PC-9 (cell line): ENCODE results near the gene SDK2. TPM values are rescaled to one million over a fixed set of nuclear protein-coding genes. Genes with fewer than 3 reads are reported as not detected.

Experiments used
- BruUV-seq: library from RNA; stranded (reverse); fragments of 400-500 nt; replicated peaks from 2 replicates; lab custom pipeline; 2021; lab: Mats Ljungman, UMichigan
- CTCF ChIA-PET: fragments of 300-600 bp; sonication (Branson Sonifier 250); formaldehyde crosslinking; loops from one replicate; lab custom pipeline; 2022; ENCODE audit warnings: antibody characterized with exemption; lab: Charles Lee
- POLR2A ChIA-PET: fragments of 300-600 bp; sonication (Branson Sonifier 250); formaldehyde crosslinking; loops from one replicate; lab custom pipeline; 2022; ENCODE audit warnings: antibody characterized with exemption; ENCODE audit not compliant: unreplicated experiment; lab: Charles Lee
- DNase-seq, 2 experiments: peaks; one replicate each; pipeline versions ENCODE4 v3.0.0 to v3.0.0-alpha.2; 2015 to 2022; ENCODE audit warnings: mixed read lengths in 1 of 2
- H2AFZ ChIP-seq: fragments of 200-600 bp; sonication (generic); 2 replicates; pipeline ENCODE4 v1.8.1; 2017; ENCODE audit warnings: antibody characterized with exemption
- H3F3A ChIP-seq: fragments of 200-600 bp; sonication (generic); 2 replicates; pipeline ENCODE4 v1.8.1; 2017; ENCODE audit warnings: antibody characterized with exemption, mild to moderate bottlenecking, low read depth; ENCODE audit not compliant: insufficient read depth
- H3K27ac ChIP-seq: fragments of 200-600 bp; sonication (generic); 2 replicates; pipeline ENCODE4 v1.6.1; 2016; ENCODE audit warnings: mixed run types
- H3K27me3 ChIP-seq: fragments of 200-600 bp; sonication (generic); 2 replicates; pipeline ENCODE4 v1.6.1; 2016; ENCODE audit warnings: low read depth, mixed run types; ENCODE audit not compliant: insufficient read depth
- H3K36me3 ChIP-seq: fragments of 200-600 bp; sonication (generic); 2 replicates; pipeline ENCODE4 v1.6.1; 2016; ENCODE audit warnings: low read depth, mixed run types
- H3K4me1 ChIP-seq: fragments of 200-600 bp; sonication (generic); replicated peaks from 2 replicates; pipeline ENCODE4 v1.6.1; 2016; ENCODE audit warnings: mixed run types; ENCODE audit not compliant: insufficient read depth
- H3K4me2 ChIP-seq: fragments of 200-600 bp; sonication (generic); 2 replicates; pipeline ENCODE4 v1.6.1; 2017; ENCODE audit warnings: mixed run types
- H3K4me3 ChIP-seq: fragments of 200-600 bp; sonication (generic); 2 replicates; pipeline ENCODE4 v1.6.1; 2016; ENCODE audit warnings: mixed run types
- H3K79me2 ChIP-seq: fragments of 200-600 bp; sonication (generic); 2 replicates; pipeline ENCODE4 v1.6.1; 2017; ENCODE audit warnings: low read depth, mixed run types
- H3K9me2 ChIP-seq: fragments of 200-600 bp; sonication (generic); 2 replicates; pipeline ENCODE4 v1.8.1; 2017; ENCODE audit warnings: mild to moderate bottlenecking; ENCODE audit not compliant: insufficient read depth
- H3K9me3 ChIP-seq: fragments of 200-600 bp; sonication (generic); 2 replicates; pipeline ENCODE4 v1.8.1; 2016; ENCODE audit warnings: low read depth; ENCODE audit not compliant: insufficient read depth
- H4K20me1 ChIP-seq: fragments of 200-600 bp; sonication (generic); 2 replicates; pipeline ENCODE4 v1.8.1; 2017; ENCODE audit not compliant: insufficient read depth
- EZH2 ChIP-seq: fragments of 200-600 bp; sonication (generic); IDR thresholded peaks from 2 replicates; pipeline ENCODE4 v1.8.0; 2017; ENCODE audit warnings: antibody characterized with exemption, low read depth
- intact Hi-C: fragments of 100-400 bp; cut with micrococcal nuclease; formaldehyde crosslinking; loops from one replicate; pipeline ENCODE4 v1.10.0; 2022; ENCODE audit not compliant: unreplicated experiment
- total RNA-seq: library from RNA; stranded (reverse); gene quantifications from 2 replicates; pipeline ENCODE4 v1.2.3, GENCODE V29; 2021
- TF ChIP-seq, protein P1 (sequence below): fragments of 200-600 bp; sonication (generic); conservative IDR thresholded peaks from 2 replicates; pipeline ENCODE4 v1.6.1; 2017; ENCODE audit warnings: mixed run types, antibody characterized with exemption, mild to moderate bottlenecking, moderate library complexity

The SDK2 gene
- total RNA-seq, 1 experiment from 2014 or later = 0.04 TPM

DNA sequence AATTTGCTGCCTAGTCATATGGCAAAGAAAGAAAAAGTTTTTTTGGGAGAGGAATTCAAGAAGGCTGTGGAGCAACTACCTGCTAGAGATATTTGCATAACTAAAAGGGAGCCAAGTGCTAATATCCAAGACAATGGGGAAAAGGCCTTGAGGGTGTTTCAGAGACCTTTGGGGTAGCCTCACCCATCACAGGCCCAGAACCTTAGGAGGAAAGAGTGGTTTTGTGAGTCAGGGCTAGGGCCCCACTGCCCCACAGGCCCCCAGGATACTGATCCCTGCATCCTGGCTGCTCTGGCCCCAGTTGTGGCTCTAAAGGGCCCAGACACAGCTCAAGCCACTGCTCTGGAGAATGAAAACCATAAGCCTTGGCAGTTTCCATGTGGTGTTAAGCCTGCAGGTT lies 41.9 kb upstream of the SDK2 start:
- Histone ChIP-seq H3K79me2 (no peaks in the 10 kb centered on the region), H3K27ac (no peak overlapping the region), H3K4me2 (no peak overlapping the region), H2AFZ (no peak overlapping the region), H3K4me3 (no peak overlapping the region), H3K36me3 (no peaks in the 10 kb centered on the region), H3K9me3 (no peaks in the 10 kb centered on the region), H3K9me2 (no peaks in the 10 kb centered on the region), H3K4me1 (no peaks in the 10 kb centered on the region), H4K20me1 (no peaks in the 10 kb centered on the region), H3K27me3 (peaks cover 55% of the 10 kb centered on the region), H3F3A (no peaks in the 10 kb centered on the region)
- ChIA-PET POLR2A (no interaction called here), CTCF (no interaction called here)
- BruUV-seq = no TSS peak
- no peak for DNase-seq
- TF ChIP-seq EZH2 = no peak
- TF ChIP-seq, protein P1, sequence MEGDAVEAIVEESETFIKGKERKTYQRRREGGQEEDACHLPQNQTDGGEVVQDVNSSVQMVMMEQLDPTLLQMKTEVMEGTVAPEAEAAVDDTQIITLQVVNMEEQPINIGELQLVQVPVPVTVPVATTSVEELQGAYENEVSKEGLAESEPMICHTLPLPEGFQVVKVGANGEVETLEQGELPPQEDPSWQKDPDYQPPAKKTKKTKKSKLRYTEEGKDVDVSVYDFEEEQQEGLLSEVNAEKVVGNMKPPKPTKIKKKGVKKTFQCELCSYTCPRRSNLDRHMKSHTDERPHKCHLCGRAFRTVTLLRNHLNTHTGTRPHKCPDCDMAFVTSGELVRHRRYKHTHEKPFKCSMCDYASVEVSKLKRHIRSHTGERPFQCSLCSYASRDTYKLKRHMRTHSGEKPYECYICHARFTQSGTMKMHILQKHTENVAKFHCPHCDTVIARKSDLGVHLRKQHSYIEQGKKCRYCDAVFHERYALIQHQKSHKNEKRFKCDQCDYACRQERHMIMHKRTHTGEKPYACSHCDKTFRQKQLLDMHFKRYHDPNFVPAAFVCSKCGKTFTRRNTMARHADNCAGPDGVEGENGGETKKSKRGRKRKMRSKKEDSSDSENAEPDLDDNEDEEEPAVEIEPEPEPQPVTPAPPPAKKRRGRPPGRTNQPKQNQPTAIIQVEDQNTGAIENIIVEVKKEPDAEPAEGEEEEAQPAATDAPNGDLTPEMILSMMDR = no peak
- intact Hi-C loops = no loop called here

- Histone ChIP-seq H3K4me1 (no peaks in the 10 kb centered on the region), H4K20me1 (no peaks in the 10 kb centered on the region), H3K4me3 (no peak overlapping the region), H3F3A (no peaks in the 10 kb centered on the region), H3K9me3 (no peaks in the 10 kb centered on the region), H3K27ac (no peak overlapping the region), H3K4me2 (no peak overlapping the region), H2AFZ (no peak overlapping the region), H3K9me2 (no peaks in the 10 kb centered on the region), H3K36me3 (no peaks in the 10 kb centered on the region), H3K27me3 (peaks cover 40% of the 10 kb centered on the region), H3K79me2 (no peaks in the 10 kb centered on the region)
- TF ChIP-seq, protein P1 = no peak
- TF ChIP-seq EZH2 = no peak
- intact Hi-C loops = no loop called here
- BruUV-seq = no TSS peak
- POLR2A ChIA-PET = no interaction called here
- DNase-seq = no peak
- CTCF ChIA-PET = no interaction called here
Measured at GRCh38 chr17:73684183-73684582, 39.9 kb upstream of the SDK2 start.

DNA sequence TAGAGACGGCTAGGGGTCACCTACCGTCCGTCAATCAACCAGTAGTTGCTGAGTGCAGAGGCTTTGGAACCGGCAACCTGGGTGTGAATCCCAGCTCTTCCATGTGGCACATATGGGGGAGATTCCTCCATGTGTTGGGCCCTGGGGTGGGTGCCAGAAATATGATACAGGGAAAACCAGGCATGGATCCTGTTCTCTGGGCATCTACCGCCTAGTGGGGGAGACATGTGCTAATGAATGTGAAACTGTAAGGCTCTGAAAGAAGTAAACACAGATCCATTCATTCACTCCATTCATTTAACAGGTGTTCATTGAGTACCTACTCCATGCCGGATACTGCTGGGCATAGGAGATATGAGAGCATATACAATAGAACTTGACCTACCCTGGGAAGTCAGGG lies 39.5 kb upstream of the SDK2 start:
- no peaks in the 10 kb centered on the region for H3K4me1 ChIP-seq
- no peak overlapping the region for H3K4me2 ChIP-seq
- H3F3A ChIP-seq = no peaks in the 10 kb centered on the region
- no peaks in the 10 kb centered on the region for H3K79me2 ChIP-seq
- intact Hi-C loops = no loop called here
- H3K9me2 ChIP-seq = no peaks in the 10 kb centered on the region
- H3K36me3 ChIP-seq = no peaks in the 10 kb centered on the region
- ChIA-PET POLR2A (no interaction called here), CTCF (no interaction called here)
- DNase-seq = no peak
- no TSS peak for BruUV-seq
- no peak overlapping the region for H3K27ac ChIP-seq
- H3K9me3 ChIP-seq = no peaks in the 10 kb centered on the region
- TF ChIP-seq EZH2 = no peak
- TF ChIP-seq, protein P1 = no peak
- no peak overlapping the region for H2AFZ ChIP-seq
- H3K4me3 ChIP-seq = no peak overlapping the region
- H4K20me1 ChIP-seq = no peaks in the 10 kb centered on the region
- H3K27me3 ChIP-seq = peaks cover 39% of the 10 kb centered on the region
